Measurements from ENCODE around the gene KSR2.
A peak's percentile ranks its signal among the peaks of the same experiment; 100 is the strongest.
"Not testable (repeated sequence)": the region's sequence is repeated elsewhere in the genome, so short reads cannot be mapped to it uniquely, and the experiment has no call there.

Gene KSR2

DNA sequence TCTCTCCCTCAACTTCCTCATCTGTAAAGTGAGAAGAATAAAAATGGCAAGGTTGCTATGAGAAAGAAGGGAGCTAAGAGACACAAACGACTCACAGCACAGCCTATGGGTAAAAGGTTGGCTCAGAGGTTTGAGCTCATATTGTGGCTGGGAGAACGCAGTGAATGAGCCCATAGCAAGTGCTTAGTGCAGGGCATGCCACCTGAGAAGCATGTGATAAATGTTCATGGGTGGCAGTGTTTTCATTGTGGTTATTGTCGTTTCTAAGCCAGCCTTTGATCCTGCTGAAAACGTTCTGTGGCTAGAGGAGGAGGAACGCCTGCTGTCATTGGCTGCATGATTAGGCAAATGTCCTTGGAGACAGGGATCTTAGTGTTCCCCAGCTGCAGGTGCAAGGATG, 150.4 kb downstream of the KSR2 start:
- DNase-seq: peak; percentile 15

DNA sequence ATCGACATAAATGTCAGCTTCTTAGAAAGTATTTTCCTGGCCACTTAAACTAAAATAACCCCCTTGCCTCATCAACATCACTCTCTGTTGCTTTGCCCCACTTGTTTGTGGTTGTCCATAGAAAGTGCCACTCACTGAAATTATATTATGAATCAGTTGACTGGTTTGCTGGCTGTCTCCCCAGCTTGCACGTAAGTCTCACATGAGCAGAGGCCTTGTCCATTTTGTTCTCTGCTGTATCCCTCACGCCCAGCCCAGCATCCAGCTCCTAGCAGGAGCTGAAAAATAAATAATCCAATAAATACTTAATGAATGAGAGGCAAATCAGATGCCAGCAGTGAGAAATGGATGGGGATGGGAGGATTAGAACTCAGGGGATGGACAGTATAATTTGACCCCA, 159.3 kb downstream of the KSR2 start:
- no peak for DNase-seq

DNA sequence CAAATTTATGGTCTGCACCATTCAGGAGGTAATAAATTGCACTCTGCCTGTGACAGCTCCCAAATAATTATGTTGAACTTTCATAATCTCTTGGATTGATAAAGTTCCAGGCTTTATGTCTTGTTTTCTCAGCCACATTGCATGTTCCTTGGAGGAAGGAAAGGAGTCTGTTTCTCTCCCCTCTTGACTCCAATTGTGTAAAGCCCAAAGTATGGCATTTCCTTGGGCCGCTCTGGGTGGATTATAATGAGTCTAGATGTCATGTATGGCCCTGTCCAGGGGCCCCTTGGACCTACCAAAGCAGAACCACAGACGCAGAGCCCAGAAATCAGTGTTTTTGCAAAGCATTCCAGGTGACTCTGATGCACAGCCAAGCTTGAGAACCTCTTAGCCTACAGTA, 160.8 kb downstream of the KSR2 start:
- DNase-seq: no peak

DNA sequence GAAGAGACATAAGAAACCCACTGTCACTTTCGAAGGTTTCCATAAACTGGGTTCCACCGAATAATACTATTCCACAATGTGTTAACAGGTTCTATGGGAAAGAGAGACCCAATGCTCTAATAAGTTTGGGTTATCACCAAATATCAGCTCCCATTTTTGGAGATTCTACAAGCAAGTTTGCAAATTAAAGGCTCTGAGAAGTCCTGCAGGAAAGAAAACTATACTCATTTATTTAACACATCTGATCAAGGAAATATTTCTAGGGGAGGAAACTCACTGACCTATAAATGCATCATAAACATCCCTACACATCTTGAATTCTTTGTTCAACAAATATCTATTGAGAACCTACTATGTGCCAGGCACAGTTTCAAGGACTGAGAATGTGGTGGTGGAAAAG, 161.4 kb downstream of the KSR2 start:
- DNase-seq: no peak

DNA sequence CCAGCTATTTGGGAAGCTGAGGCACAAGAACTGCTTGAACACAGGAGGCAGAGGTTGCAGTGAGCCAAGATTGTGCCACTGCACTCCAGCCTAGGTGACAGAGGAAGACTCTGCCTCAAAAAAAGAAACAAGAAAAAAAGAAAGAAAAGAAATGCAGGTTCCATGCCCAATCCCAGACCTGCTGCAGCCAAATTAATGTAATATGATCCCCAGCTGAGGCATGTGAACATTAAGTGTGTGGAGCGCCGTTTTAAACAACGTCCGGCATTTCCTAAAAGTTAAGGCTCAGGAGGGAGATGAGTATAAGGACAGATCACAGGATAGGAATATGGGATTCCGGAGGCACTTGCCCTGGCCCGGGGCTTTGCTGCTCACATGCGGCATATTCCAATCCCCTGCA, 162.9 kb downstream of the KSR2 start:
- DNase-seq: no peak

DNA sequence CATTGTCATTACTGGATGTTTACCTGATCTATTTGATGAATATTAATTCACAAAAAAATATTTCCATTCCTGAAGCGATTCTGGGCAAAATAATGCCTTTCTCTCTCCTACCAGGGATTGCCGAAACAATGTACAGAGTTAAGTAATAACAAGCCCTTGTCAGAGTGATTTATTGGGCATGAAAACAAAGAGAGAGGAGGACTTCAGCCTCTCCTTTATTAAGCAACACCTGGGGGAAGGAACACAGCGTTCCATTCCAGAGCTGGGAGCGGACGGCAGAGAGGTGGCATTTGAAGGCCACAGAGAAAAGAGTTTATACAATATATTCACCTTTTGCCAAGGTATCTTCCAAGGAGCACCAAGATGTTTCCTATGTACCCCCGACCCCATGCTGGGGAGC, 165.8 kb downstream of the KSR2 start:
- no peak for DNase-seq

DNA sequence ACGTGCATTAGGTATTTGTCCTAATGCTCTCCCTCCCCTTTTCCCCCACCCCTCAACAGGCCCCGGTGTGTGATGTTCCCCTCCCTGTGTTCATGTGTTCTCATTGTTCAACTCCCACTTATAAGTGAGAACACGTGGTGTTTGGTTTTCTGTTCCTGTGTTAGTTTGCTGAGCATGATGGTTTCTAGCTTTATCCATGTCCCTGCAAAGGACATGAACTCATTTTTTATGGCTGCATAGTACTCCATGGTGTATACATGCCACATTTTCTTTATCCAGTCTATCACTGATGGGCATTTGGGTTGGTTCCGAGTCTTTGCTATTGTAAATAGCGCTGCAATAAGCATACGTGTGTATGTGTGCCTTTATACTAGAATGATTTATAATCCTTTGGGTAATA, 168.1 kb downstream of the KSR2 start:
- DNase-seq: not testable (repeated sequence)

DNA sequence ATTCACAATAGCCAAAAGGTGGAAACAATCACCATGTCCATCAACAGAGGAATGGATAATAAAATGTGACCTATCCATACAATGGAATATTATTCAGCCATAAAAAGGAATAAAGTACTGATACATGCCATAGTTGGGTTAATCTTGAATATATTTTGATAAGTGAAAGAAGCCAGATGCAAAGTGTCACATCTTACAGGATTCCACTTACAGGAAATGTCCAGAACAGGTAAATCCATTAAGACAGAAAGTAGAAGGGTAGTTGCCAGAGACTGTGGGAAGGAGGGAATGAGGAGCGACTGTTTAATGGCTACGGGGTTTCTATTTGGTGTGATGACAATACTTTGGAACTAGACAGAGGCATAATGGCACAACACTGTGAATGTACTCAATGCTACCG, 171.6 kb downstream of the KSR2 start:
- no peak for DNase-seq

DNA sequence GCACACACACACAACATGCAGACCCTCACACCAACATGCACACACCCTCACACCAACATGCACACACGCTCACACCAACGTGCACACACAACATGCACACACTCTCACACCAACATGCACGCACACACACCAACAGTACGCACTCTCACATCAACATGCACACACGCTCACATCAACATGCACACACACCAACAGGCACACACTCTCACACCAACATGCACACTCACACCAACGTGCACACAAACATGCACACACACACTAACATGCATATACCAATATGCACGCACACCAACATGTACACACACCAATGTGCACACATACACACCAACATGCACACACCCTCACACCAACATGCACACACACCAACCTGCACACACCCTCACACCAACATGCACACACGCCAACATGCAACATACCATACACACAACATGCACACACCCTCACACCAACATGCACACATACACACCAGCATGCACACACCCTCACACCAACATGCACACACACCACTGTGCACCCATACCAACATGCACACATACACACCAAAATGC, 175.8 kb downstream of the KSR2 start:
- no peak for DNase-seq

DNA sequence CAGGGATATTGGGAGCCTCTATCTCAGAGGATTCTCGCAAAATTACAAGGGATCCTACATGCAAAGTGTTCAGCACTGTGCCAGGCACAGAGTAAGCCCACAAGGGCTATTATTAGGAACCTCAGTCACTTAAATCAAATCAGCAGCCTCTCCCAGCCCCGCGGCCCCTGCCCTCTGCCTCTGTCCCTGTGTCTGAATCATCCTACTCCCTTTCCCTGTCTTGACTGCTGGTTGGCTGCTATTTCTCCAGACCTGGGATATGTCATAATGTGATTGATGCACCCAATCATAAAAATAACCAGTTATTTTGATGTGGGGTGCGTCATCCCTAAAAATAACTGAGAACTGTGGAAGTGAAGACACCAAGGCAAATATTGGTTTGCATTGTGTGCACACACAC, 176.3 kb downstream of the KSR2 start:
- no peak for DNase-seq

DNA sequence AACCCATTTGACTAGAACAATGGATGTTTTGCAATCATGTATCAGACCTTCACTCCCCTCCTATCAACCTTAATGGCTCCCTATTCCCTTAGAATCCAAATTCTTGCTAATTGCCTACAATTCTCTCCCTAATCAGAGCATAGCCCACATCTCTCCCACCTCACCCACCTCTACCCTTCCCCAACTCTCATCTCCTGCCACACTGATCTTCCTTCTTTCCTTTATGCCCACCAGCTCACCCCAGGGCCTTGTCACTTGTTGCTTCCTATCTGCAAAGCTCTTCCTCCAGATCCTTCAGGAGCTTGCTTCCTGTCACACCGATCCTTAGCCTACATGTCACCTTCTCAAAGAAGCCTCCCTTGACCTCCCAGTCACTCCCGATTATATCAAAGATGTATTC, 177.8 kb downstream of the KSR2 start:
- DNase-seq: no peak

DNA sequence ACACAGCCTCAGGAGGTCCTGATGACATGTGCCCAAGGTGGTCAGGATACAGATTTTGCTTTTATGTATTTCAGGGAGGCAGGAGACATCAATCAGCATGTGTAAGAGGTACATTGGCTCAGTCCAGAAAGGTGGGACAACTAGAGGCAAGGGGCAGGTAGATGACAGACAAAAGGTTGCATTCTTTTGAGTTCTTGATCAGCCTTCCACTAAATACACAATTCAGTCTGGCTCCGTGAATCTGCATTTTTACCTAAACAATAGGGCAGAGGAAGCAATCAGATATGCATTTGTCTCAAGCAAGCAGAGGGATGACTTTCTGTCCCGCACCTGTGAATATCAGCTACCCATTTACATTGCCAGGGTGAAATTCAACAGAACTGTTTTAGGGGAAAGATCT, 178.6 kb downstream of the KSR2 start:
- no peak for DNase-seq

DNA sequence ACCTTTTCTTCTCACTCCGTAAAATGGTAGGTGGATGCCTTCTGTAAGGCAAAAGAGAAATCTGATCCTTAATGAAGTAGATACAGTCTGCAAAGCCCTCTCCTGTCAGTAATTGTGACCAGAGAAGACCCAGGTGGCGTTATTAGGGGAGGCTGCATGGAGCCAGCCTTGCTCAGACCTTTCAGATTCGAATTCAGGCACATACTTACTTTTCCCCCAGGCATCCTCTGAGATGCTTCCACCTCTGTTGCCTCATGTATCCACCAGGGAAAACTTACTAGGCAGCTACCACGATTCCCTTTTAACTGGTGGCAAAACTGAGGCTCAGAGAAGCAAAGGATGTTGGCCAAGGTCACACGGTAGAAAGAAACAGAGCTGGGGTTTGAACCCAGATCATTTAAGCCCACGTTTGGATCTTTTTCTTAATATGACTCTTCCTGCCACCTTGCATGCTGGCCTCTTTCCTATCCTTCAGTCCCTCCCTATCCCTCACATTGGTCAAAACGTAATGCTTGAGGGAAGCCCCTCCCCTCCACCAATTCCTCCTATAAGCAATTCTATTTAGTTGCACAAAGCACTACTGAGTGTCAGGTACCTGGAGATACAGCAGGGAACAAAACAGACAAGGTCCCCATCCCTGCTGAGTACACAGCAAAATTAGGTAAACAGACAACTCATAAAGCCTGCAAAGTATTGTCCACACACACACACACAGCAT, 179.4 kb downstream of the KSR2 start:
- DNase-seq: no peak

DNA sequence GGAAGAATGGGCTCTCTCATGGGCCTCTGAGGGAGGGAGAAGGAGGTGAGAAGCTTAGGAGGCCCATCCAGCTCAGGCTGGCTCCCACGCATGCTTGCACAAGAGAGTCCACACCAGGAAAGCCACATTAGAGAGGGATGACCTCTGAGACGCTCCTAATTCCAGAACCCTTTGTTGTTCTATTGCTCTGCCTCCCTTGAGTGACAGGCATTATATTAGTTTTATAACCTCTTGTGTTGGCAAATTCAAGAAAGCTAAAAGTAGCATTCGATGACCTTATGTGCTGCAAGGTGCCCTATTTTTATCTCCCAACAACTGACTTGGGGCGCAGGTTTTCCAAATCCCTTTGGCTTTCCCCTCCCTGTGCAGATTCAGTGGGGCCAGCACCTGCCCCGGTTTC, 190.1 kb downstream of the KSR2 start:
- no peak for DNase-seq

DNA sequence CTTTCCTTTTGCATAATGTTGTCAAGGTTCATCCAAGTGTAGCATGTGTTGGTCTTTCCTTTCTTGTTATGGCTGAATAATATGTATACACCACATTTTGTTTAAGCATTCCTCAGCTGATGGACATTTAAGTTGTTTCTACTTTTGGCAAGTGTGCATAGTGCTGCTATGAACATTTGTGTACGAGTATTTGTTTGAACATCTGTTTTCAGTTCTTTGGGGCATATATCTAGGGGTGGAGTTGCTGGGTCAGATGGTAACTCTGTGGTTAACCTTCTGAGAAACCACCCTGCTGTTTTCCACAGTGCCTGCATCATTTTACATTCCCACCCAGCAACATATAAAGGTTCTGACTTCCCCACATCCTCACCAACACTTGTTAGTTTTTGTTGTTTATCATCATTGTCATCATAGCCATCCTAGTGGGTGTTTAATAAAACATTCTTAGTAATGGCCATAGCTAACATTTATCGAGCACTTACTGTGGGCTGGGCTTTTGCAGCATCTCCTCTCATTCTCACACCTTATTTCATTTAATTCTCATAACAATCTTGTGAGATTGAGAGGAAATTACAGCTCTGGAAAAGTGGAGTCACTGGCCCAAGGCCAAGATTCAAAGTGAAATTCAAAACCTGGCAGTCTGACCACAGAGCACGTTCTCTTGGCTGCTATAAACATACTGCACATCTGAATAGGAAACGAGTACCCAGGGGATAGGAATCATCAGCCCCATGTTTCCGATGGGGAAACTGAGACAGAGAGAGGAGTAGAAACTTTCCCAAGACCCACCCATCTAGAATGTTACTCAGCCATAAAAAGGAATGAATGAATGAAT, 193.6 kb downstream of the KSR2 start:
- DNase-seq: no peak

DNA sequence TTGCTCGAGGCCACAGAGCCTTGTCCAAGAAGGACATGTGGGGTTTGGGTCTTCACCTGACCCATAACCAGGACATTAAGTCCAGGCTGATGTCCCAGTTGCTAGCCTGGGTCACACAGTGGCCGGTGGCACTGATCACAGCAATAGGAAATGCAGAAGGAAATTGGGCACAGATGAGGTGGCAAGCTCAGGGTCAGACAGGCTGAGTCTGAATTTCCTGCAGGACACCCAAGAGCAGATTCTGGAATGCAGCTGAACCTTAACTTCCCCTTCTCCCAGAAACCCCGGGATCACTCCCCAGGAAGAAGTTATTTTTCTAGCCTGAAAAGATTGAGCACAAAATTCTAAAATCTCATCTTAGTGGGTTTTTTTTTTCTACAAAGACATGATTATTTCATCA, 199.9 kb downstream of the KSR2 start:
- DNase-seq: no peak

DNA sequence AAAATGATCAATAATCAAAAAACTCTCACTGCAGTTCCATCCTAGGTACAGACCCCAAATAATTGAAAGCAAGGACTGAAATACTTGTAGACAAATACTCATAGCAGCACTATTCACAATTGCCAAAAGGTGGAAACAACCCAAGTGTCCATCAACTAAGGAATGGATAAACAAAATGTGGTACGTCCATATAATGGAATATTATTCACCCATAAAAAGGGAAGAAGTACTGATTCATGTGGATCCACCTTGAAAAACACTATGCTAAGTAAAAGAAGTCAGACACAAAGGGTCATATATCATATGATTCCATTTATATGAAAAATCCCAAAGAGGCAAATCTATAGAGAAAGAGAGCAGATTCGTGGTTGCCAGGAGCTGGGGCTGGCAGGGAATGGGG, 202.8 kb downstream of the KSR2 start:
- DNase-seq: no peak

DNA sequence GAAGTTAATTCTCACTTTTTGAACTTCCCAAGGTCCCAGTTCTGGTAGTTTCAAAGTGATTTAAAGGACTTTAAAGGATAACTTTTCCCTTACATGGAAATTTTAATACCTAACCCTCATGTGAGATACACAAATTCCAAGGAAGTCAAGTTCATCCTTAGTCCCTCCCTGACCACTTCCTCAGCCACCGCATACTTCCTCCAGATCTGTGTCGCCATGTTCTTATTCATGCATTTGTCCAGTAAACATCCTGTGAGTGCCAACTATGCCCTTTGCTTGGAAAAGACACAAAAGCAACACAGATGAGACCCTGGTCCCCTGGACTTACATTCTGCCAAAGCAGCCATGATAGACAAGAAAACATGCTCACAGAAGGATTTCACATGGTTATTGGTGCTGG, 206.6 kb downstream of the KSR2 start:
- no peak for DNase-seq

DNA sequence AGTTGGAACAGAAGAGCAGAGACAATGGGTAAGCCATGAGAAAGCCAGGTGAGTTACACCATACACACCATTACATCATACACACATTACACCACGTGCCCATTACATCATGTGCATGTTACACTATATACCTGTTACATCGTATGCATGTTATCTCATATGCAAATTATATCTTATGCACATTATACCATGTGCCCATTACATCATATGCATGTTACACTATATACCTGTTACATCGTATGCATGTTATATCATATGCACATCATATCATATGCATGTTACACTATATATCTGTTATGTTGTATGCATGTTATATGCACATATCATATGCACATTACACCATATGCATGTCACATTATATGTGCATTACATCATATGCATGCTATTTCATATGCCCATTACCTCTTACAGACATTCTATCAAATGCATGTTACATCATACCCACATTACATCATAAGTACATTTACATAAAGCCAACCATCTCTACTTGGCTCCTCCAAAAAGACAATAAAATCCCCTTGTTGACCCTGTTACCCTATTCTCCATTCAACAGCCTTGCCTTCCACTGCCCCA, 207.2 kb downstream of the KSR2 start:
- DNase-seq: no peak

DNA sequence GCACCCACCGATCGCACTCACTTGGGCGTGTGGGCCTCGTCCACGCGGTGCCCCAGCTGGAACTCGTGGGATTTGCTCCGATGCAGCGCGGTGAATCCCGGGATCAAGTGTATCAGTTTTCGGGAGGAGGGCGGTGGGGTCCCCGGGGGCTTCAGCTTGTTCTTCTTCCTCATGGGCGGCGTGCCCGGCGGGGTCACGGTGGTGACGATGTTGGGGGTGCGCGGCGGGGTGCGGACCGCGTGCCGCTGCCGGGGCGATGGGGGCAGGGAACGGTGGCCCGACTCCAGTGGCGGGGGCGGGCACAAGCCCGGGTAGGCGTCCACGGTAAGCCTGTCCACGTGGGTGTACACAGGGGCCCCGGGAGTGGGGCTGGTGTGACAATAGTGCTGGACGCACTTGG, 207.8 kb downstream of the KSR2 start:
- DNase-seq: no peak

DNA sequence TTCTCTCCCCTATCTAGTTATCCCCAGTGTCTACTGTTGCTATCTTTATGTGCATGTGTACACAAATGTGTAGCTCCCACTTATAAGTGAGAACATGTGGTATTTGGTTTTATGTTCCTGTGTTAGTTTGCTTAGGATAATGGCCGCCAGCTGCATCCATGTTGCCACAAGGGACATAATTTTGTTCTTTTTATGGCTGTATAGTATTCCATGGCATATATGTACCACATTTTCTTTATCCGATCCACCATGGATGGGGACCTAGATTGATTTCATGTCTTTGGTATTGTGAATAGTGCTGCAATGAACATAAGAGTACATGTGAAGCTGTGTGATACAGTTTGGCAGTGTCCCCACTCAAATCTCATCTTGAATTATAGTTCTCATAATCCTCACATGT, 218.1 kb downstream of the KSR2 start:
- no peak for DNase-seq

DNA sequence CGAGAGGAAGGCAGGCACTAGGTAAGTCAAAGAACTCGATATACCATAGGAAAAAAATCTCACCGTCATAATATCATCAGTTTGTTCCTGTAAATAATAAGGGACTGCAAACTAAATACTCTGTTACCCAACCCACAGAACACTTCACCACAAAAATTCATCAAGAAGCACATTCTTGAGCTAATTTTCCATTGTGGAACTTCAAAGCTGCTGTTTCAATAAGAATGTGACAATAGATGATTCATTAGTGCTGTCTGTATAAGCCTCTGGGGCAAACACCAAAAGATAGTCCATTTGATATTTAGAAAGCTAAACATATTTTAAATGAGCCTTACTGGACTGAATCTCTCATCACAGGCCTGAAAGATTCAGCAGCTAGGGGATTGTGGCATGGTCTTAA, 219.4 kb downstream of the KSR2 start:
- no peak for DNase-seq

DNA sequence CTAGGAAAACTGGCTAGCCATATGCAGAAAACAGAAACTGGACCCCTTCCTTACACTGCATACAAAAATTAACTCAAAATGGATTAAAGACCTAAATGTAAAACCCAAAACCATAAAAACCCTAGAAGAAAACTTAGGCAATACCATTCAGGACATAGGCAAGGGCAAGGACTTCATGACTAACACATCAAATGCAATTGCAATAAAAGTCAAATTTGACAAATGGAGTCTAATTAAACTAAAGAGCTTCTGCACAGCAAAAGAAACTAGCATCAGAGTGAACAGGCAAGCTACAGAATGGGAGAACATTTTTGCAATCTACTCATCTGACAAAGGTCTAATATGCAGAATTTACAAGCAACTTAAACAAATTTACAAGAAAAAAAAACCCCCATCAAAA, 222.4 kb downstream of the KSR2 start:
- not testable (repeated sequence) for DNase-seq

DNA sequence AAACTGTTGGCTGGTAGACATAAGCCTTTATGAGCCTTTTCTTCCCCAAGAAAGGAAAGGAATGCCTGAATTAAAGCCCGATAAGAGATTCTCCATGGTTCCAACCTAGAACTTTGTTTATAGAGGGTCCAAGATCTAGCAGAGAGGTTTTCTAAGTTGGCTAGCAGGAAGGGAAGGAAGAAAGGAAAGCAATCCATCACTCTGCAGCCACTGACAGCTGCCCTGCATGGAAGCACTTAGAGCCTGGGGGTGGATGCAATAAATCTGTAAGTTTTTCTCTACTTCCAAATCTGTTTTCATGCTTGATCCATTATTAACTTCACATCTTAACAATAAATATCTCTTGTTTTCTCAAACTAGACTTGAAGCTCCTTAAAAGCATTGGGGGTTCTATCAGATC, 224.4 kb downstream of the KSR2 start:
- no peak for DNase-seq
